ENCODE measurements around the gene PRTN3.
"Not testable (repeated sequence)": the region's sequence is repeated elsewhere in the genome, so short reads cannot be mapped to it uniquely, and the experiment has no call there.

GRCh38 chr19:877992-878660 lies 37.3 kb downstream of the PRTN3 start:
- TF ChIP-seq, protein P1, sequence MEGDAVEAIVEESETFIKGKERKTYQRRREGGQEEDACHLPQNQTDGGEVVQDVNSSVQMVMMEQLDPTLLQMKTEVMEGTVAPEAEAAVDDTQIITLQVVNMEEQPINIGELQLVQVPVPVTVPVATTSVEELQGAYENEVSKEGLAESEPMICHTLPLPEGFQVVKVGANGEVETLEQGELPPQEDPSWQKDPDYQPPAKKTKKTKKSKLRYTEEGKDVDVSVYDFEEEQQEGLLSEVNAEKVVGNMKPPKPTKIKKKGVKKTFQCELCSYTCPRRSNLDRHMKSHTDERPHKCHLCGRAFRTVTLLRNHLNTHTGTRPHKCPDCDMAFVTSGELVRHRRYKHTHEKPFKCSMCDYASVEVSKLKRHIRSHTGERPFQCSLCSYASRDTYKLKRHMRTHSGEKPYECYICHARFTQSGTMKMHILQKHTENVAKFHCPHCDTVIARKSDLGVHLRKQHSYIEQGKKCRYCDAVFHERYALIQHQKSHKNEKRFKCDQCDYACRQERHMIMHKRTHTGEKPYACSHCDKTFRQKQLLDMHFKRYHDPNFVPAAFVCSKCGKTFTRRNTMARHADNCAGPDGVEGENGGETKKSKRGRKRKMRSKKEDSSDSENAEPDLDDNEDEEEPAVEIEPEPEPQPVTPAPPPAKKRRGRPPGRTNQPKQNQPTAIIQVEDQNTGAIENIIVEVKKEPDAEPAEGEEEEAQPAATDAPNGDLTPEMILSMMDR (IDR thresholded peaks at IDR 0.05): not testable (repeated sequence)
- TF ChIP-seq POLR2AphosphoS5, POLR2A (IDR thresholded peaks at IDR 0.05): not testable (repeated sequence)

Data from prostate gland (tissue), 2 donors.